Mesodermal cell (in vitro differentiated cells): ENCODE results near the gene SYT2. TPM values are rescaled to one million over a fixed set of nuclear protein-coding genes. Genes with fewer than 3 reads are reported as not detected.
"Not testable (repeated sequence)": the region's sequence is repeated elsewhere in the genome, so short reads cannot be mapped to it uniquely, and the experiment has no call there.

Experiments used
- H3K27ac ChIP-seq: 2 replicates; pipeline ENCODE4 v1.7.0; 2013; ENCODE audit warnings: mild to moderate bottlenecking, low read depth, low read length, moderate library complexity; ENCODE audit not compliant: severe bottlenecking
- H3K36me3 ChIP-seq: 2 replicates; pipeline ENCODE4 v1.7.1; 2013; ENCODE audit warnings: mild to moderate bottlenecking, low read length, moderate library complexity; ENCODE audit not compliant: control insufficient read depth, insufficient read depth
- H3K4me1 ChIP-seq: one replicate; pipeline ENCODE4 v1.7.1; 2013; ENCODE audit warnings: mild to moderate bottlenecking, low read length; ENCODE audit not compliant: insufficient read depth, control insufficient read depth, poor library complexity, severe bottlenecking
- H3K4me3 ChIP-seq: 2 replicates; pipeline ENCODE4 v1.7.0; 2013; ENCODE audit warnings: low read length, control low read depth, mild to moderate bottlenecking; ENCODE audit not compliant: insufficient read depth, poor library complexity, severe bottlenecking; ENCODE audit errors: extremely low read depth
- H3K9me3 ChIP-seq: 2 replicates; pipeline ENCODE4 v1.7.1; 2013; ENCODE audit warnings: mild to moderate bottlenecking, low read length, moderate library complexity; ENCODE audit not compliant: control insufficient read depth
- WGBS, 2 experiments: methylation state at CpG; one replicate each; pipeline ENCODE4 v1.1.5; 2013; ENCODE audit warnings: missing lambda C conversion rate in 2 of 2; ENCODE audit not compliant: insufficient coverage in 2 of 2; 5-methylcytosine and 5-hydroxymethylcytosine counted together
- polyA plus RNA-seq, 2 experiments: library from polyadenylated mRNA; stranded (reverse); fragments of 50-300 nt; gene quantifications; one replicate each; pipeline ENCODE4 v1.2.3, GENCODE V29; 2013

SYT2 gene
- 0.52 TPM for polyA plus RNA-seq (2013, experiment 1 of 2)
- polyA plus RNA-seq (2013, experiment 2 of 2), result 0.35 TPM

DNA sequence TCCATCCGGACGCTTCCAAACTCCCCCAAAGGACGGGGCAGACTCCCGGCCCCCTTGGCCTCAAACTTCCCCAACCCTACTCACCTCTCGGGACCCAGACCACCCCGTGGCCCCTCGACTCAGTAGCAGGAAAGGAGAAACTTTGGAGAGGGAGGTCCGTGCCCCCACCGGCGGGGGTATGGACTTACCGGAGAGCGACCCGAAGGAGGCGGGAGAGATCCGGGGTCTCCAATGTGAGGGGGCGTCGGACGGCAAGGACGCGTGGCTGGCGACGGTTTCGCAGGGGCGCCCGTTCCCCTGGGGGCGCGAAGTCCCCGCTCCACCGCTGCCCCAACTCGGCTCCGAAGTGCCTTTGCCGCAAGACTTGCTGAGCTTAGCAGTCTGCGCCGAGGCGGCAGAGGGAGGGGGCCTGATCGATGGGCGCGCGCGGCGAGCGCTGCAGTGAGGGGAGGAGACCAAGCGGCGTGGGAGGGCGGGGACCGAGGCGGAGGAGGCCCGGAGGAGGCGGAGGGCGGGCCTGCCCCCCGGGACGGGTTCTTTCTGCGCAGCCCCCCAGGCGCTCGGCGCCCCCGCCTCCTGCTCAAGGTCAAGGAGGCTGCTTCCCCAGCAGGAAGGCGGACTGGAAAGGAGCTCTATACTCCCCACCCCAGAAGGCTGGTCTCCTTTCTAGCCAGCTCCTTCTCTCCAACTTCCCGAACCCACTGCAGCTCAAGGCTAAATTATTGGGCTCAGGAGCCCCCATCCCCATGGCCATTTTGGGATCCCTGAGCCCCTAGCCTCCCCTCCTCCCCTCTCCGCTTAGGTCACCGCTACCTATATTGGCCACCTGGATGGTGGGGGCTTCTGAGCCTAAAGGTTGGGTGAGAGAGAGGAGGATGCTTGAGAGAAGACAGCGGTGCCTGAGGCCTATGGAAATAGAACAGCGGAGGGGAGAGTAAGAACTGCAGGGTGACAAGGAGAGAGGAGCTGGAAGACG, at the start of gene SYT2:
TSS of gene SYT2 (minus strand) at position 385 of the 976 bp plus-strand sequence. CDS start 104,682 bp downstream, outside the sequence.
- Histone ChIP-seq H3K27ac (no peak within 1 kb of the TSS), H3K36me3 (no peaks in the 10 kb centered on the region), H3K4me3 (peak within 1 kb of the TSS; percentile 41), H3K4me1 (peaks cover 9% of the 10 kb centered on the region), H3K9me3 (no peaks in the 10 kb centered on the region)
- 5 to 6% methylated on average over 29 to 35 of the region's 64 CpGs for WGBS, 2 experiments

DNA sequence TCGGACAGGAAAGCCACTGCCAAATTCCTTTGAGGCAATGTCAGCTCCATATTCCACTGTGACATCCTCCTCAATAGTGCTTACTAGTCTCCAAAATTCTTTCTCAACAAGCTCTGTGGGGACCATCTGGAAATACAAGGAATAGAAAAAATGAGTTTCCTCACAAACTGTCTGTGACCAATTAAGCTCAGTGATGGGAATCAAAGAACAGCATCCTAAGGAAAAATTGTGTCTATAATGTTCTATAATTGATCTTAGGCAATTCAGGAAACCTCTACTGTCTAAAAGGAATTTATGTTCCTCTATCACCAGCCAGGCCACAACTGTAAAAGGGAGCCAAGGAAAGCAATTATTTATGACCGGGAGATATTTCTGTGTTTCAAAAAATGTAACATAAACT, 46.1 kb upstream of the SYT2 start:
- H3K4me3 ChIP-seq, result no peak overlapping the region
- peaks cover 95% of the 10 kb centered on the region for H3K36me3 ChIP-seq
- 100% methylated on average over 1 to 2 of the region's 2 CpGs for WGBS, 2 experiments

DNA sequence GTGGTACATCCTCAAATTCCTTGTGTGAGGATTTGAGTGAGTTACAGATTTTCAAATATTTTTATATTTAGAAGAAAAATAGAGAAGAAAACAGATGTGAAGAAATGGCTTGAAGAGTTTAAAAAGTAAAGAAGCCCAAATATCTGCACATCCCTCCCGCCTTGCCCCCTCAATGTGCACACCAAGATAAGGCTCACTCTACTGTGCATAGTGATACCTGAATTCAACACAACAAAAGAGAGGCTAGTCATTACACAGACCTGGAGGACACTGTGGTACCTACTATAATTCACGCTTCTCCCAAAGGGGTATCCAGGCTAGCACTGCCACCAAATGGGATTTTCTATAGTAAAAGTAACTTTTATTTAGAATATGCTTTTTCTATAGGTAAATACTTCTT, 44.0 kb upstream of the SYT2 start:
- Histone ChIP-seq H3K9me3 (no peaks in the 10 kb centered on the region), H3K4me3 (no peak overlapping the region), H3K4me1 (no peaks in the 10 kb centered on the region), H3K27ac (no peak overlapping the region), H3K36me3 (peaks cover 91% of the 10 kb centered on the region)
- 100% methylated on average over 1 of the region's 2 CpGs; no CpG with 5 or more reads in 1 of the 2 experiments for WGBS, 2 experiments

More for the DNA sequence above, 46.1 kb upstream of the SYT2 start:
- H3K27ac ChIP-seq, result no peak overlapping the region
- no peaks in the 10 kb centered on the region for H3K9me3 ChIP-seq
- no peaks in the 10 kb centered on the region for H3K4me1 ChIP-seq

DNA sequence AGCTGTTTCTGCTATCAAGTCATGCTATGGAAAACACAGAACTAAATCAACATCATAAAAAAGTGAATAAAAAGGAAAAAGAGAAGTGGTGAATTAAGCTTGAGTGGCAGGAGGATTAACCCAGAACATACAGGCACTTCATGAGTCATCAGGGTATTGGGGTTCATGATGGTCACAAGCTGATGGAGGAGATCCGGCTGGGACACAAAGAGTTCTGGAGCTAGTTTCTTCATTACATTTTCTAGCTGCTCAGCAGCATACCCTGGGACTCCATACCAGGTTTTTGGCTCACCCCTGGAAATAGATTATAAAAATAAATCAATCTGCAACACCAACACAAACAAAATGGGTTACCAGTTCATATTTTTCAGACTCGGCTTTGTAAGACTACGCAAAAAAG, 42.5 kb upstream of the SYT2 start:
- no peak overlapping the region for H3K27ac ChIP-seq
- H3K36me3 ChIP-seq, result peaks cover 90% of the 10 kb centered on the region
- 50 to 67% methylated on average over 2 to 3 of the region's 3 CpGs for WGBS, 2 experiments
- no peak overlapping the region for H3K4me3 ChIP-seq
- H3K4me1 ChIP-seq, result no peaks in the 10 kb centered on the region
- no peaks in the 10 kb centered on the region for H3K9me3 ChIP-seq

DNA sequence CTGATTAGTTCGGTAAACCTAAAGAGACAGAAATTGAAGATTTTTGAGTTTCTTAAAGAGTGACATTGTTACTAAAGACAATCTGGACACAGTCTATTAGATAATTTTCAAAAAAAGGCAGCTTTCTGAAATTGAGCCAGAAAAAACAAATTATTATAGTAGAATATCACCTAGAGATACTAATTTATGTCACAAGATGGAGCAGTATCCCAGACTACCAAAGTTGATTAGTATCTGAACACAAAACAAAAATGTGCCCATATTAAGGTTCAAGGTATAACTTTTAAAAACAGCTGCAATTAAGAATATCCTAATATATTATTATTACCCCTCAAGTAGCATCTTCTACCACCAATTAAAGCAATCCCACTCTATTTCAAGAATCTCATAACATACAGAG, 40.5 kb upstream of the SYT2 start:
- WGBS, 2 experiments, result no CpG with 5 or more reads among the region's 1 CpG
- H3K4me1 ChIP-seq, result no peaks in the 10 kb centered on the region
- peaks cover 82% of the 10 kb centered on the region for H3K36me3 ChIP-seq
- H3K9me3 ChIP-seq, result no peaks in the 10 kb centered on the region
- no peak overlapping the region for H3K27ac ChIP-seq
- no peak overlapping the region for H3K4me3 ChIP-seq

DNA sequence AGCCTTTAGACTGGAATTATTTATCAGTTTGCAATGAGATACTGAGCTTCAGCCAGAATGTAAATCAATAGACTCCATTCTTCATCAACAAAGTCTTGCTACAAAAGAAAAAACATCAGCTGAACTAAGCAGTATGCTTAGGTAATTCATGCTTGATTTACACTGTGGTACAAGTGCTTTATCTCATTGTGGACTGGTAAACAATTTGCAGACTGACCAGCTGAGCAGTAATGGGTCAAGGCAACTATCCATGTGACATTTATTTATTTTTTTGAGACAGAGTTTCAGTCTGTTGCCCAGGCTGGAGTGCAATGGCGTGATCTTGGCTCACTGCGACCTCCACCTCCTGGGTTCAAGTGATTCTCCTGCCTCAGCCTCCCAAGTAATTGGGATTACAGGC, 39.8 kb upstream of the SYT2 start:
- Histone ChIP-seq H3K4me3 (no peak overlapping the region), H3K27ac (no peak overlapping the region), H3K36me3 (peaks cover 82% of the 10 kb centered on the region), H3K9me3 (no peaks in the 10 kb centered on the region), H3K4me1 (no peaks in the 10 kb centered on the region)
- WGBS, 2 experiments, result 93 to 100% methylated on average over 2 of the region's 2 CpGs

DNA sequence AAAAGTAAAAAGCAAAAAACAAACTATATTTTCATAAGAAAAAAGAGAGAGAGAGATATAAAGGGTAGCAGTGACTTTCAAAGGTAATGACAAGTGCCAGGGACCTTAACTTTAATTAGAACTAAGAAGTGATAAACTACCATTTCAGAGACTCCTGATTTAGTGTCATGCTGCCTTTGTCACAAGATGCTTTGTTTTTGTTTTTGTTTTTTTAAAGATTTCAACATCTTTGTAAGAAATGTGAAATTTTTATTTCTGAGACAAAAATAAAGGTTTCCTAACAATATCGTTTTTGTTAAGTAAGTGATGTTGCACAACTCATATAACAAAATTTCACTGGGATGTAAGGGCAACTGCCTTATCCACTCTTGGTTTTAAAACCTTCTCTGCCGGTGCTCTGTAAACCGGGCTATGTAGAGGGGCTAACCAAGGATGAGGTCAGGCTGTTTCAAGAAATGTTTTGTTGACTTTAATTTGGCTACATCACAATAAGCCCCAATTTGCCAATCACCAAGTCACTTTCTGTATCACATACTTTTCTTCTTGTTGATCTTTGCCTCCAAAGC, 35.2 kb upstream of the SYT2 start:
- Histone ChIP-seq H3K27ac (no peak overlapping the region), H3K4me1 (no peaks in the 10 kb centered on the region), H3K9me3 (no peaks in the 10 kb centered on the region), H3K4me3 (no peak overlapping the region), H3K36me3 (peaks cover 82% of the 10 kb centered on the region)
- 92% methylated on average over 2 of the region's 3 CpGs; no CpG with 5 or more reads in 1 of the 2 experiments for WGBS, 2 experiments

DNA sequence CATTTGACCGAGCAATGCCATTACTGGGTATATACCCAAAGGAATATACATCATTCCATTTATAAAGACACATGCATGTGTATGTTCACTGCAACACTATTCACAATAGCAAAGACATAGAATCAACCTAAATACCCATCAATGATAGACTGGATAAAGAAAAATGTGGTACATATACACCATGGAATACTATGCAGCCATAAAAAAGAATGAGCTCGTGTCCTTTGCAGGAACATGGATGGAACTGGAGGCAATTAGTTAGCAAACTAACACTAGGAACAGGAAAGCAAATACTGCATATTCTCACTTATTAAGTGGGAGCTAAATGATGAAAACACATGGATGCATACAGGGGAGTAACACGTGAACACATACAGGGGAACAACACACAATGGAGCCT, 34.5 kb upstream of the SYT2 start:
- H3K9me3 ChIP-seq, H3K27ac ChIP-seq, H3K4me1 ChIP-seq, H3K4me3 ChIP-seq: not testable (repeated sequence)
- H3K36me3 ChIP-seq, result peaks cover 78% of the 10 kb centered on the region
- 100% methylated on average over 1 of the region's 3 CpGs for WGBS, 2 experiments

DNA sequence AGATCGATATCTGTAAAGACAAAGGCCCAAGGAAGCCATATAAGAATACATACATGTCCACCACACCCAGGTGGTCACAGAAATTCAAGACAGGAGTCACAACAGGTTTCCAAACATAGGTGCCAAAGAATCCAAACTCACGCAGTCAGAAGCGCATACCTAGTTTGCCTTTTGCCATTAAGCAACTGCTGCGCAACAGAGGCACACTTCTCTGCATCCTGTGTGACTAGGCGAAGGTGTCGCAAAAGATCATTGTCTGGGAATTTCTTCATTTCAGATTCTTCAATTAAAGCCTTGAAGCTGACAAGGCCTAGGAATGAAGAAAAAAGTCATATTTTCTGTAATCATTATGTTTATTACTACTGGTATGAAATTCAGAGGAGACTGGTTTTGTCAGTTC, 32.2 kb upstream of the SYT2 start:
- no peak overlapping the region for H3K27ac ChIP-seq
- no peaks in the 10 kb centered on the region for H3K4me1 ChIP-seq
- H3K36me3 ChIP-seq, result peaks cover 82% of the 10 kb centered on the region
- 97% methylated on average over 5 to 6 of the region's 6 CpGs for WGBS, 2 experiments
- H3K9me3 ChIP-seq, result no peaks in the 10 kb centered on the region
- no peak overlapping the region for H3K4me3 ChIP-seq

DNA sequence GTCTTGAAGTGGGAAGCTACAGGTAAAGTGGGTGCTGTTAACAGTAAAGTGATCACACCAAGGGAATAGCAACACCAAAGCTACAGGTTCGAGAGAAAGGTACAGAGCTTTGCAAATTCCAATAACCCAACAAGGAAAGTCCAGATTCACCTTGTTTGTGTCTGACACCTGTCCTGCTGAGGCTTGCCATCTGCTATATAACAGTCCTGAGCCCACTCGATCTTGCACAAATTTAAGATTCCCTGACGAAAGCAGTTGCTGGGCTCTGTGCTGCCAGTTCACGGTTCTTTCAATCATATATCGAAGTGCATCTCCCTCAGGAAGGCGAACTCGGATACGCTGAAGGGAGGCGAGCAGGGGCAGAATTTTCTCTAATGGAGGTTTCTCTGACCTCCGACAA, 23.0 kb upstream of the SYT2 start:
- H3K4me1 ChIP-seq, result no peaks in the 10 kb centered on the region
- H3K4me3 ChIP-seq, result no peak overlapping the region
- 98% methylated on average over 10 of the region's 10 CpGs for WGBS, 2 experiments
- peaks cover 99% of the 10 kb centered on the region for H3K36me3 ChIP-seq
- H3K27ac ChIP-seq, result no peak overlapping the region
- H3K9me3 ChIP-seq, result no peaks in the 10 kb centered on the region

DNA sequence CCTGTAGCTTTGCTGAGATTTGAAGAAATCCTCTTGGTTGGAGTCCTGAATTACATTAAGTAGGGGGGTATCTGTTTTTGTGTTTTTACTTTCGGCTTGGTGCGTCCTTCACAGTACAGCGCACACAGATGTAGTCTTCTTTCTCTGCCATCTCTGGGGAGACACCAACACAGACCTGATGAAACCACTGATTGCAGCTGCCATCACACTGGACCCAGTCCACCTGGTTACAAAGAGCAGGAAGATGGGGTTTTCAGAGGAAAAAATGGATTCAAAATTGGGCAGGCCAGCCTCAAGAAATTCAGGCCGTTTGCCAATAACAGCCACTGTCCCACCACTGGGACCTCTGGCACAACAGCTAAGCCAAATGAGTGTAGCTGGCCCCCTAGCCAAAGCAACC, 18.7 kb upstream of the SYT2 start:
- no peak overlapping the region for H3K4me3 ChIP-seq
- no peak overlapping the region for H3K27ac ChIP-seq
- H3K9me3 ChIP-seq, result no peaks in the 10 kb centered on the region
- peaks cover 96% of the 10 kb centered on the region for H3K36me3 ChIP-seq
- no peaks in the 10 kb centered on the region for H3K4me1 ChIP-seq
- WGBS, 2 experiments, result 95 to 100% methylated on average over 1 to 2 of the region's 4 CpGs
